Measurements from ENCODE around the gene OR8B3. TPM values are rescaled to one million over a fixed set of nuclear protein-coding genes. Genes with fewer than 3 reads are reported as not detected.
"Not testable (repeated sequence)": the region's sequence is repeated elsewhere in the genome, so short reads cannot be mapped to it uniquely, and the experiment has no call there.

OR8B3 gene
- total RNA-seq, 1 donor from 2014 or later, result not detected

DNA sequence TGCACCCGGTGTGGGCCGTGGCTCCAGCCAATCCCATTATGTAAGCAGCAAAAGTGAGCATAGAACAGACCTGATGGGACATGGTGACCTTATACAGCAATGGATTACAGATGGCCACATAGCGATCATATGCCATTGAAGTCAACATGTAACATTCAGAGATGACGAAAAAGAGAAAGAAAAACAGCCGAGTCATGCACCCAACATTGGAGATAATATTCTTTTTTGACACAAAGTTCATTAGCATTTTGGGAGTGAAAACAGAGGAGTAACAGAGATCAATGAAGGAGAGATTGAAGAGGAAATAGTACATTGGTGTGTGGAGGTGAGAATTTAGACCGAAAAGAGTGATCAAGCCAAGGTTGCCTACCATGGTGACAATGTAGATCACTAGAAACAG lies 16.0 kb downstream of the OR8B3 start:
- ATAC-seq; DNase-seq (ENCODE audit: low spot score); intact Hi-C loops (cut with DNase I): not testable (repeated sequence)

DNA sequence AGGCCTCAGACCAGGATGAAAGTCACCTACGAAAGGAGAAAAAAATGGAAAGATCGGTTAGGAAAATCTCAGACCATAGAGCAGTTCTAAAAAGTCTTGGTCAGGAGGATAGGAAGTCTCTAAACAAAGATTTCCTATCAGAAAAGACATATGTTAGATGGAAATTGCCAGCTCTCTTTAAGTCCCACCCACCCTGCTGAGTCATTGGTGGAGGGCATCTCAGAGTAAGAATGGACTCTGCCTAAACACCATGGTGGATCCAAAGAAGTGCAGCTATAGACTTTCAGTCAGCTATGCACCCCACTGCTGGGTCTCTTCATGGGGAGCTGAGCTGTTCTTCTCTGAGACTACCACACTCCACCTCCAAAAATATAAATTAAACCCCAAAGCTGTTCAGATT lies 18.2 kb downstream of the OR8B3 start:
- ATAC-seq, result no peak
- no peak for DNase-seq (ENCODE audit: low spot score)
- intact Hi-C loops (cut with DNase I), result no loop called here

DNA sequence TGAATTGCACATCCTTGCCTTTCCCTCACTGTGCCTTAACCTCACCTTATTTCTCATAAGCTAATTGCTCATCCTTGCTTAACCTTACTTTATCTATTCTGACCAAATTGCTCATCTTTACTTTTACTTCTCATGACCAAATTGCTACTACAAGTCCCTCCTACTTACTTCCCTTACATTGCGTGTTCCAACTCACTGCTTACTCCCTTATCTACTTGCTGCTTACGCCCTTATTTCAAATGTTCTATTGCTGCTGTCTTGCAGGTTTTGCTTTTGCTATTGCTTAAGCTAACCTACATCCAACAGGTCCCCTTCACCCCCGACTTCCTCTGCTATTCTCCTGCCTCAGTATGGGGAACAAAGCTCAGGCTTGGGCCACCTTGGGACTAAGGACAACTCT lies 22.5 kb downstream of the OR8B3 start:
- DNase-seq (ENCODE audit: low spot score) (no peak), ATAC-seq (no peak)
- intact Hi-C loops (cut with DNase I), result no loop called here

DNA sequence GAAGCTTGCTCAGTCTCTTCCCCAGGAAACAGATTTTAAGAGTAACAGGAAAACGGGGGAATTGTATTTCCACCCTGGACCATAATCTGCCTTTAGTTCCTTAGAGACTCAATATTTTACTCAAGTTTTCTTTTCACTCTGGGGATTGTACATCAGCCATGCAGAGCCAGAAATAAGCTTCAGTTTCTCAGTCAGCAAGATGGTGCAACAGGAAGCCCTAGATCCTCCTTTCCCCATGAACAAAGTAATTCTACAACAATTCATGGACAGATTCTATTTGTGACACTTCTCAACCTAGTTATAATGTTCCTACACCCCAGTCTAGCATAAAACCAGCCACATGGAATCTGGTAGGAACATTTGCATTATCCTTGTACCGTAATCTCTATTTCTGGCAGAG lies 39.3 kb downstream of the OR8B3 start:
- DNase-seq (ENCODE audit: low spot score) (no peak), ATAC-seq (no peak)
- intact Hi-C loops (cut with DNase I), result no loop called here

DNA sequence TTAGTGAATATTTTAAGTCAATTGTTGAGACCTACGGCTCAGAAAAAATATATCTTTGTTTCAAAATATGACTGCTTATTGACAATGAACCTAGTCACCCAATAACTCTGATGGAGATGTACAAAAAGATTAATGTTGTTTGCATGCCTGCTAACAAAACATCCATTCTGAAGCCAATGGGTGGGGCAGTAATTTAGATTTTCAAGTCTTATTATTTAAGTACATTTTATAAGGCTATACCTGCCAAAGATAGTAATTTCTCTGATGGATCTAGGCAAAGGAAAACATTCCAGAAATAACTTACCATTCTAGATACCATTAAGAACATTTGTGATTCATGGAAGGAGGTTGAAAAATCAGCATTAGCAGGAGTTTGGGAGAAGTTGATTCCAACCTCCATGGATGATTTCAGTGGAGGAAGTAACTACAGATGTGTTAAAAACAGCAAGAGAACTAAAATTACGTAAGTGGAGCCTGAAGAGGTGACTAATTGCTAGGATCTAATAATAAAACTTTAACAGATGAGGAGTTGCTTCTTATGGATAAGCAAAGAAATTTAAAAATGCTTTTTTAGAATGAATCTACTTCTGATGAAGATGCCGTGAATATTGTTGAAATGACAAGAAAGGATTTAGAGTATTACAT lies 52.4 kb downstream of the OR8B3 start:
- DNase-seq (ENCODE audit: low spot score), result no peak
- ATAC-seq, result no peak
- intact Hi-C loops (cut with DNase I), result no loop called here

Other genes with a start within 250 kb of the OR8B3 start
- not detected for gene OR10D3, start 215.7 kb downstream of the OR8B3 start, total RNA-seq
- not detected for gene OR8G1, start 157.9 kb downstream of the OR8B3 start, total RNA-seq
- not detected for gene OR8G5, start 142.6 kb downstream of the OR8B3 start, total RNA-seq
- not detected for gene OR8D1, start 85.1 kb downstream of the OR8B3 start, total RNA-seq
- not detected for gene OR8D2, start 78.8 kb downstream of the OR8B3 start, total RNA-seq
- gene OR8B2, start 14.5 kb downstream of the OR8B3 start, total RNA-seq, result not detected
- not detected for gene OR8B4, start 25.8 kb upstream of the OR8B3 start, total RNA-seq
- gene OR8B8, start 46.7 kb upstream of the OR8B3 start, total RNA-seq, result not detected
- gene OR8B12, start 144.6 kb upstream of the OR8B3 start, total RNA-seq, result not detected
- gene OR8A1, start 171.0 kb upstream of the OR8B3 start, total RNA-seq, result not detected
- not detected for gene PANX3, start 212.4 kb upstream of the OR8B3 start, total RNA-seq
- gene TBRG1, start 223.8 kb upstream of the OR8B3 start, total RNA-seq, result 38.8 TPM

All from sciatic nerve (tissue), 2 donors.